H9 (cell line): ENCODE results near the gene SART1. TPM values are rescaled to one million over a fixed set of nuclear protein-coding genes. Genes with fewer than 3 reads are reported as not detected.

ENCODE experiments used
- DNase-seq: peaks from one replicate; pipeline ENCODE4 v3.0.0-alpha.2; 2017
- H2AFZ ChIP-seq: one replicate; pipeline ENCODE4 v1.6.1; 2013; ENCODE audit warnings: mild to moderate bottlenecking, low read length, control low read depth, moderate library complexity
- H2AK5ac ChIP-seq: 2 replicates; pipeline ENCODE4 v1.6.1; 2013; ENCODE audit warnings: low read length, control low read depth, mixed read lengths; ENCODE audit not compliant: insufficient read length
- H2BK120ac ChIP-seq: one replicate; pipeline ENCODE4 v1.6.1; 2013; ENCODE audit warnings: low read depth, mild to moderate bottlenecking, low read length, control low read depth, inconsistent platforms; ENCODE audit not compliant: poor library complexity, severe bottlenecking
- H2BK12ac ChIP-seq: 2 replicates; pipeline ENCODE4 v1.6.1; 2013; ENCODE audit warnings: low read length, control low read depth, mixed read lengths, low read depth; ENCODE audit not compliant: insufficient read length
- H2BK15ac ChIP-seq: 2 replicates; pipeline ENCODE4 v1.6.1; 2013; ENCODE audit warnings: low read depth, low read length, control low read depth
- H2BK20ac ChIP-seq: one replicate; pipeline ENCODE4 v1.6.1; 2013; ENCODE audit warnings: low read depth, mild to moderate bottlenecking, low read length, control low read depth, inconsistent platforms; ENCODE audit not compliant: poor library complexity, severe bottlenecking
- H2BK5ac ChIP-seq: 2 replicates; pipeline ENCODE4 v1.6.1; 2013; ENCODE audit warnings: low read length, control low read depth, mixed read lengths; ENCODE audit not compliant: insufficient read length
- H3K14ac ChIP-seq: 2 replicates; pipeline ENCODE4 v1.6.1; 2013; ENCODE audit warnings: low read length, control low read depth; ENCODE audit not compliant: insufficient read depth
- H3K18ac ChIP-seq: 2 replicates; pipeline ENCODE4 v1.6.1; 2013; ENCODE audit warnings: low read depth, mild to moderate bottlenecking, mixed read lengths, low read length, control low read depth; ENCODE audit not compliant: insufficient read length
- H3K23ac ChIP-seq: 2 replicates; pipeline ENCODE4 v1.6.1; 2013; ENCODE audit warnings: low read length, control low read depth, mixed read lengths, low read depth; ENCODE audit not compliant: insufficient read length
- H3K23me2 ChIP-seq: 2 replicates; pipeline ENCODE4 v1.6.1; 2013; ENCODE audit warnings: low read depth, mild to moderate bottlenecking, mixed read lengths, low read length, control low read depth; ENCODE audit not compliant: insufficient read length, poor library complexity, severe bottlenecking
- H3K27ac ChIP-seq: 2 replicates; pipeline ENCODE4 v1.5.1; 2013; ENCODE audit warnings: low read length, control low read depth, mixed read lengths, low read depth; ENCODE audit not compliant: insufficient read length
- H3K27me3 ChIP-seq: 2 replicates; pipeline ENCODE4 v1.6.1; 2013; ENCODE audit warnings: low read length, control low read depth, inconsistent platforms; ENCODE audit not compliant: insufficient read depth
- H3K4ac ChIP-seq: 2 replicates; pipeline ENCODE4 v1.6.1; 2013; ENCODE audit warnings: low read depth, mild to moderate bottlenecking, control low read depth, inconsistent platforms, low read length, moderate library complexity
- H3K4me1 ChIP-seq: 2 replicates; pipeline ENCODE4 v1.6.1; 2013; ENCODE audit warnings: low read length, control low read depth, inconsistent platforms; ENCODE audit not compliant: insufficient read depth
- H3K4me2 ChIP-seq: 2 replicates; pipeline ENCODE4 v1.6.1; 2013; ENCODE audit warnings: low read length, control low read depth, mixed read lengths; ENCODE audit not compliant: insufficient read length, insufficient read depth
- H3K56ac ChIP-seq: 2 replicates; pipeline ENCODE4 v1.6.1; 2013; ENCODE audit warnings: low read depth, mild to moderate bottlenecking, mixed read lengths, low read length, control low read depth; ENCODE audit not compliant: insufficient read length
- H3K79me1 ChIP-seq: 2 replicates; pipeline ENCODE4 v1.6.1; 2013; ENCODE audit warnings: low read depth, mild to moderate bottlenecking, moderate library complexity, low read length, control low read depth, inconsistent platforms; ENCODE audit not compliant: insufficient read depth, poor library complexity, severe bottlenecking
- H3K79me2 ChIP-seq: 2 replicates; pipeline ENCODE4 v1.6.1; 2013; ENCODE audit warnings: low read length, control low read depth, inconsistent platforms; ENCODE audit not compliant: insufficient read depth
- H3K9ac ChIP-seq: 2 replicates; pipeline ENCODE4 v1.6.1; 2013; ENCODE audit warnings: low read length, control low read depth, mixed read lengths; ENCODE audit not compliant: insufficient read length; ENCODE audit errors: extremely low read depth
- H3K9me3 ChIP-seq: one replicate; pipeline ENCODE4 v1.6.1; 2013; ENCODE audit warnings: low read depth, low read length, inconsistent platforms; ENCODE audit not compliant: control insufficient read depth
- H3T11ph ChIP-seq: one replicate; pipeline ENCODE4 v1.6.1; 2013; ENCODE audit warnings: mild to moderate bottlenecking, low read length, control low read depth, inconsistent platforms
- H4K20me1 ChIP-seq: one replicate; pipeline ENCODE4 v1.6.1; 2013; ENCODE audit not compliant: control insufficient read depth, insufficient read length, insufficient read depth
- H4K5ac ChIP-seq: 2 replicates; pipeline ENCODE4 v1.6.1; 2013; ENCODE audit warnings: low read depth, mild to moderate bottlenecking, mixed read lengths, low read length, control low read depth; ENCODE audit not compliant: insufficient read length
- H4K8ac ChIP-seq: replicated peaks from 2 replicates; pipeline ENCODE4 v1.6.1; 2013; ENCODE audit warnings: low read length, control low read depth, mixed read lengths, low read depth; ENCODE audit not compliant: insufficient read length
- H4K91ac ChIP-seq: 2 replicates; pipeline ENCODE4 v1.6.1; 2013; ENCODE audit warnings: low read depth, mild to moderate bottlenecking, moderate library complexity, mixed read lengths, low read length, control low read depth; ENCODE audit not compliant: insufficient read length
- H3K27ac Mint-ChIP-seq, 3 experiments: 2 replicates in 2 of 3; 3 replicates in 1 of 3; pipeline ENCODE4 v1.8.0; 2020 to 2021; ENCODE audit warnings: mixed read lengths in 3 of 3, mild to moderate bottlenecking in 1 of 3, moderate library complexity in 1 of 3
- H3K27me3 Mint-ChIP-seq: 2 replicates; pipeline ENCODE4 v1.8.0; 2021; ENCODE audit warnings: low read depth, mild to moderate bottlenecking, moderate library complexity, mixed read lengths
- H3K36me3 Mint-ChIP-seq, 3 experiments: 2 replicates in 2 of 3; 3 replicates in 1 of 3; pipeline ENCODE4 v1.8.0; 2020 to 2021; ENCODE audit warnings: low read depth in 3 of 3, mixed read lengths in 3 of 3; ENCODE audit not compliant: insufficient read depth in 1 of 3
- H3K4me1 Mint-ChIP-seq, 2 experiments: 2 replicates each; pipeline ENCODE4 v1.8.0; 2020; ENCODE audit warnings: mixed read lengths in 2 of 2
- H3K4me3 Mint-ChIP-seq, 2 experiments: 2 replicates in 1 of 2; 3 replicates in 1 of 2; pipeline ENCODE4 v1.8.0; 2020 to 2021; ENCODE audit warnings: mild to moderate bottlenecking in 2 of 2, mixed read lengths in 2 of 2, moderate library complexity in 1 of 2
- H3K9me3 Mint-ChIP-seq, 2 experiments: 2 replicates in 1 of 2; 3 replicates in 1 of 2; pipeline ENCODE4 v1.8.0; 2020; ENCODE audit warnings: mild to moderate bottlenecking in 2 of 2, mixed read lengths in 2 of 2, moderate library complexity in 1 of 2
- WGBS: extraction: QIAGEN DNeasy Blood & Tissue Kit; methylation state at CpG from one replicate; pipeline ENCODE4 v1.1.7; 2013; ENCODE audit warnings: missing lambda C conversion rate, low lambda C conversion rate, mixed read lengths; ENCODE audit not compliant: insufficient read length; ENCODE audit errors: extremely low coverage; 5-methylcytosine and 5-hydroxymethylcytosine counted together
- total RNA-seq: library from RNA; stranded (reverse); gene quantifications from 2 replicates; pipeline ENCODE4 v1.2.1, GENCODE V29; 2021
- TF ChIP-seq, protein P1 (sequence below): fragments of 200-600 bp; sonication (generic); conservative IDR thresholded peaks from 3 replicates; pipeline ENCODE4 v1.8.0; 2021; ENCODE audit warnings: antibody characterized with exemption, mild to moderate bottlenecking

Gene SART1
- total RNA-seq, 1 experiment from 2014 or later: 52.0 TPM

- H3K56ac ChIP-seq: no peak overlapping the region
- H2AFZ ChIP-seq: no peak overlapping the region
- no peak overlapping the region for H3K4ac ChIP-seq
- H3K79me2 ChIP-seq: peaks cover 8% of the 10 kb centered on the region; the same call in 1 of the 2 replicates
- Mint-ChIP-seq H3K27me3 (no peaks in the 10 kb centered on the region), H3K27ac (no peak overlapping the region), H3K9me3 (no peaks in the 10 kb centered on the region), H3K36me3 (peaks cover 26 to 49% (median 39%) of the 10 kb centered on the region in 3 experiments), H3K4me3 (peak overlapping the region; percentile 49 to 68), H3K4me1 (peaks cover 27 to 37% of the 10 kb centered on the region in 2 experiments)
- WGBS: no CpG with 5 or more reads among the region's 4 CpGs
- no peak overlapping the region for H3K4me2 ChIP-seq
- H3K23ac ChIP-seq: no peak overlapping the region
- no peak overlapping the region for H4K91ac ChIP-seq
- no peaks in the 10 kb centered on the region for H3K27me3 ChIP-seq
- no peak overlapping the region for H4K5ac ChIP-seq
- H2BK15ac ChIP-seq: no peak overlapping the region
- H3K23me2 ChIP-seq: peaks cover 12% of the 10 kb centered on the region
- TF ChIP-seq, protein P1, sequence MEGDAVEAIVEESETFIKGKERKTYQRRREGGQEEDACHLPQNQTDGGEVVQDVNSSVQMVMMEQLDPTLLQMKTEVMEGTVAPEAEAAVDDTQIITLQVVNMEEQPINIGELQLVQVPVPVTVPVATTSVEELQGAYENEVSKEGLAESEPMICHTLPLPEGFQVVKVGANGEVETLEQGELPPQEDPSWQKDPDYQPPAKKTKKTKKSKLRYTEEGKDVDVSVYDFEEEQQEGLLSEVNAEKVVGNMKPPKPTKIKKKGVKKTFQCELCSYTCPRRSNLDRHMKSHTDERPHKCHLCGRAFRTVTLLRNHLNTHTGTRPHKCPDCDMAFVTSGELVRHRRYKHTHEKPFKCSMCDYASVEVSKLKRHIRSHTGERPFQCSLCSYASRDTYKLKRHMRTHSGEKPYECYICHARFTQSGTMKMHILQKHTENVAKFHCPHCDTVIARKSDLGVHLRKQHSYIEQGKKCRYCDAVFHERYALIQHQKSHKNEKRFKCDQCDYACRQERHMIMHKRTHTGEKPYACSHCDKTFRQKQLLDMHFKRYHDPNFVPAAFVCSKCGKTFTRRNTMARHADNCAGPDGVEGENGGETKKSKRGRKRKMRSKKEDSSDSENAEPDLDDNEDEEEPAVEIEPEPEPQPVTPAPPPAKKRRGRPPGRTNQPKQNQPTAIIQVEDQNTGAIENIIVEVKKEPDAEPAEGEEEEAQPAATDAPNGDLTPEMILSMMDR: no peak
- no peak for DNase-seq
- H4K8ac ChIP-seq: no peak overlapping the region
- H2BK120ac ChIP-seq: no peak overlapping the region
- no peak overlapping the region for H2BK20ac ChIP-seq
- no peak overlapping the region for H2AK5ac ChIP-seq
- H3T11ph ChIP-seq: no peak overlapping the region
- H2BK5ac ChIP-seq: no peak overlapping the region
- H3K9ac ChIP-seq: no peak overlapping the region
- no peak overlapping the region for H2BK12ac ChIP-seq
- H3K79me1 ChIP-seq: no peaks in the 10 kb centered on the region
- no peak overlapping the region for H3K27ac ChIP-seq
- H4K20me1 ChIP-seq: no peaks in the 10 kb centered on the region
- no peak overlapping the region for H3K14ac ChIP-seq
- H3K9me3 ChIP-seq: no peaks in the 10 kb centered on the region
- H3K4me1 ChIP-seq: no peaks in the 10 kb centered on the region
- no peak overlapping the region for H3K18ac ChIP-seq
Observed at GRCh38 chr11:66004186-66004585, 42.7 kb downstream of the SART1 start.
